ENCODE results near the gene VIM. TPM values are rescaled to one million over a fixed set of nuclear protein-coding genes. Genes with fewer than 3 reads are reported as not detected.

Gene VIM
- total and polyA plus RNA-seq, 2 of the 4 experiments (the other 2 are of a cell fraction): 4,502 to 6,735 TPM

DNA sequence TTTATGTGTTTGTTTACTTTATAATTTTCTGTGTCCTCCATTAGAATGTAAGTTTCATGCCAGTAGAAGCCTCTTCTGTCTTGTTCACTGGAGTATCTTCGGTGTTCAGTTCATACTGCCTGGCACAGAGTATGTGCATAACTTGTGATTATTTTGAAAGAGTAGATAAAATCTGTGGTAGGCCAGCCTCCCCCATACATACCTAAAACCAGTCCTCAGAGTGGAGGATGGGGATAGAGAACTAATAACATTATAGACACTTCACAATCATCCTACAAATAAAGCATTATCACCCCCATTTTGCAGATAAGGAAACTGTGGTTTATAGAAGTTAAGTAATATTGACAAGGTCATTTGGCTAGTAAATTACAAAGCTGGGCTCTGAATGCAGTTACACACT is 28.0 kb downstream of the VIM start:
- no peak overlapping the region for H3K27ac ChIP-seq (ENCODE audit: insufficient read depth, low read length)
- intact Hi-C loops (cut with micrococcal nuclease) (no loop called here), dilution Hi-C loops (cut with HindIII; ENCODE audit: low sequenced_read_pairs, unreplicated experiment) (no loop called here), in situ Hi-C loops (cut with MboI; ENCODE audit: low sequenced_read_pairs) (loop anchor here (5.0 to 25.0 kb wide), 2 partner anchors 414 to 1369 kb away; no protein-coding TSS in a partner anchor)
- H3K18ac ChIP-seq (ENCODE audit: low read depth, low read length): no peak overlapping the region
- no peaks in the 10 kb centered on the region; the same call in 1 of the 2 replicates for H3K9me3 ChIP-seq (ENCODE audit: control insufficient read depth, insufficient read depth, low read length)
- H2AK5ac ChIP-seq (ENCODE audit: low read depth, low read length): no peak overlapping the region
- H3K4me1 ChIP-seq (ENCODE audit: control insufficient read depth, insufficient read depth, low read length): no peaks in the 10 kb centered on the region
- H3K9me1 ChIP-seq (ENCODE audit: insufficient read depth, low read length): no peaks in the 10 kb centered on the region
- no peaks in the 10 kb centered on the region for H3K79me1 ChIP-seq (ENCODE audit: low read depth in 1 of 2, low read length in 2 of 2)
- no peak overlapping the region for H3K56ac ChIP-seq (ENCODE audit: extremely low read depth, insufficient read depth, low read length)
- no peak overlapping the region for H3K9ac ChIP-seq (ENCODE audit: low read depth, low read length)
- H3K14ac ChIP-seq (replicated peaks; ENCODE audit: low read depth, low read length): no peak overlapping the region
- no peak overlapping the region for H2AFZ ChIP-seq (replicated peaks; ENCODE audit: low read length, poor library complexity)
- POLR2A ChIA-PET (ENCODE audit: unreplicated experiment): no interaction called here
- H4K20me1 ChIP-seq (ENCODE audit: insufficient read depth, low read length): no peaks in the 10 kb centered on the region
- no peak overlapping the region for H4K91ac ChIP-seq (ENCODE audit: insufficient read depth, low read depth, low read length)
- no peak overlapping the region for H3K4me3 ChIP-seq (ENCODE audit: insufficient read depth, low read depth, low read length)
- no peak overlapping the region for H2BK15ac ChIP-seq (ENCODE audit: low read depth, low read length)
- H2BK120ac ChIP-seq (ENCODE audit: low read depth, low read length): no peak overlapping the region
- CTCF ChIA-PET: interaction anchor here (0.6 to 1.7 kb wide), 4 partner anchors 20 to 411 kb away, joined by 3 to 7 read pairs (median 3); no protein-coding TSS in a partner anchor
- no peak overlapping the region for H4K5ac ChIP-seq (ENCODE audit: low read depth, low read length)
- TF ChIP-seq USF2 (IDR thresholded peaks at IDR 0.05; ENCODE audit: low read depth, low read length): no peak
- no peak for TF ChIP-seq MXI1 (IDR thresholded peaks at IDR 0.05; ENCODE audit: borderline replicate concordance, low read depth, low read length)
- TF ChIP-seq POLR2A (IDR thresholded peaks at IDR 0.05; ENCODE audit: low read depth, low read length): no peak
- TF ChIP-seq BHLHE40 (IDR thresholded peaks at IDR 0.05; ENCODE audit: low read depth, low read length): no peak
- TF ChIP-seq MAZ (IDR thresholded peaks at IDR 0.05; ENCODE audit: borderline replicate concordance, low read depth, low read length): no peak
- no peak for TF ChIP-seq CTCF (conservative IDR thresholded peaks at IDR 0.05; ENCODE audit: low read depth, low read length)
- TF ChIP-seq RCOR1 (IDR thresholded peaks at IDR 0.05; ENCODE audit: insufficient replicate concordance, low read length): no peak
- TF ChIP-seq NFE2L2 (IDR thresholded peaks at IDR 0.05; ENCODE audit: low read depth, low read length): no peak
- TF ChIP-seq CEBPB (IDR thresholded peaks at IDR 0.05; ENCODE audit: low read depth, low read length): no peak
- TF ChIP-seq CHD1 (IDR thresholded peaks at IDR 0.05; ENCODE audit: low read depth, low read length): no peak
- TF ChIP-seq SMC3 (IDR thresholded peaks at IDR 0.05; ENCODE audit: low read depth, low read length): no peak
- no CpG with 5 or more reads among the region's 1 CpG for WGBS, 2 experiments (ENCODE audit: extremely low coverage in 2 of 2, insufficient read length in 1 of 2)
- ATAC-seq (ENCODE audit: low read depth): no peak
- no peak overlapping the region for H3K23ac ChIP-seq (ENCODE audit: low read depth, low read length)
- H3K36me3 ChIP-seq (ENCODE audit: control insufficient read depth, insufficient read depth, low read length): no peaks in the 10 kb centered on the region
- no peak overlapping the region for H4K8ac ChIP-seq (ENCODE audit: low read depth in 2 of 2, low read length in 2 of 2)
- no peak overlapping the region for H2AK9ac ChIP-seq (replicated peaks; ENCODE audit: low read depth, low read length, poor library complexity)
- no peak overlapping the region for H3K4ac ChIP-seq (ENCODE audit: low read depth, low read length)
- no peaks in the 10 kb centered on the region for H3K27me3 ChIP-seq (ENCODE audit: control insufficient read depth, insufficient read depth, low read length)
- BruUV-seq (replicated peaks): no TSS peak
- no peak overlapping the region for H2BK5ac ChIP-seq (ENCODE audit: low read depth, low read length, poor library complexity, severe bottlenecking)
- H2BK20ac ChIP-seq (ENCODE audit: low read depth, low read length): no peak overlapping the region
- DNase-seq: no peak
- no peak overlapping the region for H3K4me2 ChIP-seq (ENCODE audit: low read depth, low read length)

Measured in IMR-90 (cell line).